CD8-positive, alpha-beta memory T cell (primary cell): ENCODE data around the gene RFWD3. TPM values are rescaled to one million over a fixed set of nuclear protein-coding genes. Genes with fewer than 3 reads are reported as not detected.

ENCODE experiments used
- CTCF ChIA-PET: fragments of 350-600 bp; sonication (Branson Sonifier 250); formaldehyde crosslinking; loops from one replicate; lab custom pipeline; 2021; ENCODE audit warnings: antibody characterized with exemption; lab: Charles Lee
- POLR2A ChIA-PET: fragments of 350-600 bp; sonication (Branson Sonifier 250); formaldehyde crosslinking; loops from one replicate; lab custom pipeline; 2021; ENCODE audit warnings: antibody characterized with exemption; lab: Charles Lee
- DNase-seq, 5 donors: peaks; one replicate each; pipeline versions ENCODE4 v3.0.0 to v3.0.0-alpha.2; 2020 to 2022; ENCODE audit warnings: mixed read lengths in 1 of 5
- H3K27ac ChIP-seq: one replicate; pipeline ENCODE4 v1.7.0; 2013; ENCODE audit warnings: low read depth, mild to moderate bottlenecking, low read length, moderate library complexity
- H3K27me3 ChIP-seq: 2 replicates; pipeline ENCODE4 v1.7.0; 2013; ENCODE audit warnings: low read length, mild to moderate bottlenecking; ENCODE audit not compliant: insufficient read depth, poor library complexity, severe bottlenecking
- H3K36me3 ChIP-seq: 2 replicates; pipeline ENCODE4 v1.7.0; 2013; ENCODE audit warnings: mild to moderate bottlenecking, low read length, moderate library complexity; ENCODE audit not compliant: insufficient read depth
- H3K4me1 ChIP-seq: 2 replicates; pipeline ENCODE4 v1.7.0; 2013; ENCODE audit warnings: mild to moderate bottlenecking, low read length, moderate library complexity; ENCODE audit not compliant: insufficient read depth
- H3K4me3 ChIP-seq: 2 replicates; pipeline ENCODE4 v1.7.0; 2013; ENCODE audit warnings: mild to moderate bottlenecking, low read length
- H3K9me3 ChIP-seq: 2 replicates; pipeline ENCODE4 v1.7.0; 2013; ENCODE audit warnings: mild to moderate bottlenecking, low read length
- H3K27ac Mint-ChIP-seq, 8 donors: one replicate each; pipeline ENCODE4 v1.8.0; 2020 to 2021; ENCODE audit warnings: mixed read lengths in 8 of 8, mild to moderate bottlenecking in 6 of 8, inconsistent platforms in 3 of 8, moderate library complexity in 3 of 8
- H3K27me3 Mint-ChIP-seq, 2 donors: one replicate each; pipeline ENCODE4 v1.8.0; 2020 to 2021; ENCODE audit warnings: mixed read lengths in 2 of 2, mild to moderate bottlenecking in 1 of 2, moderate library complexity in 1 of 2
- H3K36me3 Mint-ChIP-seq, 3 donors: one replicate each; pipeline ENCODE4 v1.8.0; 2020 to 2021; ENCODE audit warnings: mixed read lengths in 3 of 3, inconsistent platforms in 1 of 3, mild to moderate bottlenecking in 1 of 3
- H3K4me1 Mint-ChIP-seq, 3 donors: one replicate each; pipeline ENCODE4 v1.8.0; 2020 to 2021; ENCODE audit warnings: mixed read lengths in 3 of 3, inconsistent platforms in 1 of 3, mild to moderate bottlenecking in 1 of 3
- H3K4me3 Mint-ChIP-seq, 7 donors: one replicate each; pipeline ENCODE4 v1.8.0; 2020 to 2021; ENCODE audit warnings: mixed read lengths in 7 of 7, mild to moderate bottlenecking in 6 of 7, moderate library complexity in 4 of 7, inconsistent platforms in 2 of 7
- H3K9me3 Mint-ChIP-seq, 5 donors: one replicate each; pipeline ENCODE4 v1.8.0; 2020 to 2022; ENCODE audit warnings: mixed read lengths in 5 of 5, mild to moderate bottlenecking in 3 of 5, moderate library complexity in 2 of 5, inconsistent platforms in 1 of 5
- polyA plus RNA-seq: library from polyadenylated mRNA; unstranded; fragments of 300-500 nt; fragmentation: Illumina TruSeq; gene quantifications from one replicate; pipeline ENCODE4 v1.2.3, GENCODE V29; 2021
- total RNA-seq, 2 experiments: library from RNA; stranded (reverse); gene quantifications; one replicate each; pipeline ENCODE4 v1.2.3, GENCODE V29; 2021

The RFWD3 gene
- total and polyA plus RNA-seq, 3 experiments from 2014 or later = 20.1 to 113 (median 99.5) TPM

- Histone ChIP-seq H3K27me3 (no peaks in the 10 kb centered on the region), H3K4me1 (peaks cover 37% of the 10 kb centered on the region), H3K27ac (no peak overlapping the region), H3K36me3 (no peaks in the 10 kb centered on the region), H3K9me3 (no peaks in the 10 kb centered on the region), H3K4me3 (no peak overlapping the region)
- ChIA-PET POLR2A (no interaction called here), CTCF (no interaction called here)
- no peak for DNase-seq
- H3K4me3 Mint-ChIP-seq = peak overlapping the region in 1 of 7 donors; percentile 33
- no peaks in the 10 kb centered on the region for H3K9me3 Mint-ChIP-seq
- peak overlapping the region in 6 of 8 donors; percentile 7 to 75 (median 44) for H3K27ac Mint-ChIP-seq
- H3K27me3 Mint-ChIP-seq = peaks cover 0 to 1% of the 10 kb centered on the region in 2 donors
- H3K36me3 Mint-ChIP-seq = peaks cover 0 to 13% (median 0%) of the 10 kb centered on the region in 3 donors
- peaks cover 55 to 85% (median 80%) of the 10 kb centered on the region in 3 donors for H3K4me1 Mint-ChIP-seq
These were observed 90.7 kb downstream of the RFWD3 start for GRCh38 chr16:74575807-74576643.

GRCh38 chr16:74575175-74575806 lies 91.4 kb downstream of the RFWD3 start:
- Histone ChIP-seq H3K27me3 (no peaks in the 10 kb centered on the region), H3K27ac (no peak overlapping the region), H3K9me3 (no peaks in the 10 kb centered on the region), H3K4me1 (peaks cover 44% of the 10 kb centered on the region), H3K36me3 (no peaks in the 10 kb centered on the region), H3K4me3 (no peak overlapping the region)
- ChIA-PET POLR2A (no interaction called here), CTCF (no interaction called here)
- DNase-seq = no peak
- peaks cover 0 to 1% of the 10 kb centered on the region in 2 donors for H3K27me3 Mint-ChIP-seq
- H3K9me3 Mint-ChIP-seq = no peaks in the 10 kb centered on the region
- peak overlapping the region in 2 of 7 donors; percentile 33 to 40 for H3K4me3 Mint-ChIP-seq
- H3K27ac Mint-ChIP-seq = peak overlapping the region in 3 of 8 donors; percentile 7 to 75 (median 46)
- peaks cover 0 to 10% (median 0%) of the 10 kb centered on the region in 3 donors for H3K36me3 Mint-ChIP-seq
- H3K4me1 Mint-ChIP-seq = peaks cover 55 to 85% (median 80%) of the 10 kb centered on the region in 3 donors

- H3K27ac Mint-ChIP-seq = peak overlapping the region in 2 of 8 donors; percentile 37 to 43
These were observed 92.5 kb downstream of the RFWD3 start for GRCh38 chr16:74574146-74574545.

GRCh38 chr16:74573622-74574021 lies 93.1 kb downstream of the RFWD3 start:
- POLR2A ChIA-PET = no interaction called here
- peak overlapping the region in 3 of 8 donors; percentile 20 to 37 (median 29) for H3K27ac Mint-ChIP-seq
- peaks cover 57 to 89% (median 83%) of the 10 kb centered on the region in 3 donors for H3K4me1 Mint-ChIP-seq
- Histone ChIP-seq H3K36me3 (no peaks in the 10 kb centered on the region), H3K27me3 (no peaks in the 10 kb centered on the region), H3K9me3 (no peaks in the 10 kb centered on the region), H3K27ac (no peak overlapping the region), H3K4me3 (no peak overlapping the region), H3K4me1 (peaks cover 51% of the 10 kb centered on the region)
- H3K9me3 Mint-ChIP-seq = no peaks in the 10 kb centered on the region
- H3K4me3 Mint-ChIP-seq = no peak overlapping the region
- DNase-seq = no peak
- peaks cover 0 to 1% of the 10 kb centered on the region in 2 donors for H3K27me3 Mint-ChIP-seq
- CTCF ChIA-PET = no interaction called here
- H3K36me3 Mint-ChIP-seq = peaks cover 0 to 10% (median 0%) of the 10 kb centered on the region in 3 donors

More at GRCh38 chr16:74574146-74574545, 92.5 kb downstream of the RFWD3 start:
- Histone ChIP-seq H3K36me3 (no peaks in the 10 kb centered on the region), H3K27me3 (no peaks in the 10 kb centered on the region), H3K27ac (no peak overlapping the region), H3K4me3 (no peak overlapping the region), H3K9me3 (no peaks in the 10 kb centered on the region), H3K4me1 (peaks cover 51% of the 10 kb centered on the region)
- H3K4me3 Mint-ChIP-seq = no peak overlapping the region
- peaks cover 58 to 89% (median 83%) of the 10 kb centered on the region in 3 donors for H3K4me1 Mint-ChIP-seq
- ChIA-PET CTCF (no interaction called here), POLR2A (no interaction called here)
- peaks cover 0 to 1% of the 10 kb centered on the region in 2 donors for H3K27me3 Mint-ChIP-seq
- H3K36me3 Mint-ChIP-seq = peaks cover 0 to 10% (median 0%) of the 10 kb centered on the region in 3 donors
- no peaks in the 10 kb centered on the region for H3K9me3 Mint-ChIP-seq
- DNase-seq = no peak

Other genes with a start within 250 kb of the RFWD3 start
- gene CLEC18B, start 245.4 kb downstream of the RFWD3 start, total RNA-seq = under 1 TPM in 1 of 2 experiments, not detected in 1; 0.29 TPM
- gene CLEC18B, start 245.4 kb downstream of the RFWD3 start, polyA plus RNA-seq = not detected
- 10 to 100 TPM; 52.3 to 56.7 TPM for gene GLG1, start 59.8 kb downstream of the RFWD3 start, total RNA-seq
- 174 TPM for gene GLG1, start 59.8 kb downstream of the RFWD3 start, polyA plus RNA-seq
- gene MLKL, start 34.0 kb upstream of the RFWD3 start, total RNA-seq = 10 to 100 TPM; 13.9 to 17.5 TPM
- 16.1 TPM for gene MLKL, start 34.0 kb upstream of the RFWD3 start, polyA plus RNA-seq
- gene FA2H, start 107.9 kb upstream of the RFWD3 start, total RNA-seq = not detected
- not detected for gene FA2H, start 107.9 kb upstream of the RFWD3 start, polyA plus RNA-seq